GM12873 (cell line): ENCODE results near the gene ZFAND3.

ENCODE experiments used
- CTCF ChIP-seq: IDR thresholded peaks from 2 replicates; pipeline ENCODE4 v1.5.1; 2012; ENCODE audit warnings: low read depth, mild to moderate bottlenecking, moderate library complexity, low read length, control low read depth; ENCODE audit not compliant: insufficient read depth; ENCODE audit errors: missing control alignments

Gene ZFAND3

GRCh38 chr6:37984578-37984977 lies 165.1 kb downstream of the ZFAND3 start:
- TF ChIP-seq CTCF: no peak

- no peak for TF ChIP-seq CTCF
Observed at GRCh38 chr6:37985355-37985754, 165.8 kb downstream of the ZFAND3 start.

GRCh38 chr6:37987018-37987417 lies 167.5 kb downstream of the ZFAND3 start:
- TF ChIP-seq CTCF: no peak

GRCh38 chr6:37987559-37987958 lies 168.0 kb downstream of the ZFAND3 start:
- no peak for TF ChIP-seq CTCF

- TF ChIP-seq CTCF: no peak
Observed at GRCh38 chr6:37988127-37988526, 168.6 kb downstream of the ZFAND3 start.

- TF ChIP-seq CTCF: no peak
Observed at GRCh38 chr6:37988696-37989095, 169.2 kb downstream of the ZFAND3 start.

- no peak for TF ChIP-seq CTCF
Observed at GRCh38 chr6:37990762-37991525, 171.4 kb downstream of the ZFAND3 start.
